NCI-H748 (cell line): ENCODE data around the gene RANBP3L.
"Not testable (repeated sequence)": the region's sequence is repeated elsewhere in the genome, so short reads cannot be mapped to it uniquely, and the experiment has no call there.

Source experiments
- DNase-seq: peaks from one replicate; lab custom pipeline; 2025; ENCODE audit not compliant: unreplicated experiment; lab: John Stamatoyannopoulos, UW

RANBP3L gene

GRCh38 chr5:36297653-36298052, 4.0 kb downstream of the RANBP3L start:
- no peak for DNase-seq

- no peak for DNase-seq
These were observed 15.7 kb downstream of the RANBP3L start for GRCh38 chr5:36285837-36286615.

- DNase-seq, result not testable (repeated sequence)
These were observed 17.9 kb downstream of the RANBP3L start for GRCh38 chr5:36283775-36284174.

DNA sequence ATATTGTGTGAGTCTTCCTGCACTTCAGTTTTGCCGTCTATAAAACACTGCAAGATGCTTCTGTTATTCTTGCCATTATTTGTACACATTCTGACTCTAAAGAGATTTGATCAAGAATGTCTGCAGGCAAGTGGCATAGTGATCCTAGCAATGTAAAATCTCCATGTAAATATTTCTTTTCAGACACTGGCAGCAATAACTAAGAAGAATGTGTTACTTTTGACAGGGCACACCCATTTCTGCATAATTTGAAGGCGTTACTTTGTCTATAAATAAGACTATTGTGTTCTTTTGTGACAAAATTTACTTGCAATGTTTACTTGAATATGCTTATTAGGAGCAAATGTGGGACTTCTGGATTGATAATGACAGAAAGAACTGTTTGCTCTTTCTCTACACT, 20.1 kb downstream of the RANBP3L start:
- no peak for DNase-seq

- no peak for DNase-seq
These were observed 22.5 kb downstream of the RANBP3L start for GRCh38 chr5:36279054-36279698.

DNA sequence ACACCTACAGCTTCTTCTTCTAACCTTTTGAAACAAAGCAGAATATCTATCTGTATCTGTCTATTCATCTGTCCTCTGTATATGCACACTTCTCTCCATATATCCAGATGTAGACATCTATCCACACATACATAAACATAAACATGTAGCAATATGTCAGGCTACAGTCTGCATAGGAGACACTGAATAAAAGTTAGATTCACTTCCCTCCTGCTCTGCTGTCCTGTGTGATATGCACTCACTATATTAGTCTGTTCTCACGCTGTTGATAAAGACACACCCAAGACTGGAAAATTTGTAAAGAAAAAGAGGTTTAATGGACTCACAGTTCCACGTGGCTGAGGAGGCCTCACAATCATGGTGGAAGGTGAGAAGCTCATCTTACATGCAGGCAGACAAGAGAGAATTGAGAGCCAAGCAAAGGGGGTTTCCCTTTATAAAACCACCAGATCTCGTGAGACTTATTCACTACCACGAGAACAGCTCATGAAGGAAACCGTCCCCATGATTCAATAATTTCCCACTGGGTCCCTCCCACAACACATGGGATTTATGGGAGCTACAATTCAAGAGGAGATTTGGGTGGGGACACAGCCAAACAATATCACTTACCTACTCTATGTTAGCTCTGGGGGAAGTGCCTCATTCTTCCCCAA, 24.1 kb downstream of the RANBP3L start:
- DNase-seq, result no peak

DNA sequence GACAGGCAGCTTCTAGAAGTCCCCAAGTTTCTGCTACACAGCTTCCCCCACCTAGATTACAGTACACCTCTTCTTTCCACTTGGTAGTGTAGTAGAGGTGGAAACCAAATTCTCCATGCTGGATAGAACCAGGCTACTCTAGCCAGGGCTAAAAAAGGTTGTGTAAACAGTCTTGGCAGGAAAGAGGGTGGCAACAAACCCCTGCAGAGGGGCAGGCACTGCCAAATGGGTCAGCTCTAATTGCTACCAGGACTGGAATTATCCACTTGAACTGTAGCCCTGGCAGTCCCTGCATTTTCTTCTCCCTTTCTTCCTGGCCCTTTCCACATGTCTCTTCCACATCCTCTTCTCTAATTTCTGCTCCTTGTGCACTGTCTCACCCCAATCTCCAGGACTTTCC, 24.8 kb downstream of the RANBP3L start:
- DNase-seq, result no peak

GRCh38 chr5:36273809-36274526, 27.7 kb downstream of the RANBP3L start:
- no peak for DNase-seq

GRCh38 chr5:36272136-36272690, 29.5 kb downstream of the RANBP3L start:
- DNase-seq, result no peak

- DNase-seq, result no peak
These were observed 30.7 kb downstream of the RANBP3L start for GRCh38 chr5:36270876-36271575.

- DNase-seq, result no peak
These were observed 31.5 kb downstream of the RANBP3L start for GRCh38 chr5:36270175-36270574.

GRCh38 chr5:36269478-36269877, 32.2 kb downstream of the RANBP3L start:
- DNase-seq, result no peak

GRCh38 chr5:36267905-36268304, 33.8 kb downstream of the RANBP3L start:
- no peak for DNase-seq

DNA sequence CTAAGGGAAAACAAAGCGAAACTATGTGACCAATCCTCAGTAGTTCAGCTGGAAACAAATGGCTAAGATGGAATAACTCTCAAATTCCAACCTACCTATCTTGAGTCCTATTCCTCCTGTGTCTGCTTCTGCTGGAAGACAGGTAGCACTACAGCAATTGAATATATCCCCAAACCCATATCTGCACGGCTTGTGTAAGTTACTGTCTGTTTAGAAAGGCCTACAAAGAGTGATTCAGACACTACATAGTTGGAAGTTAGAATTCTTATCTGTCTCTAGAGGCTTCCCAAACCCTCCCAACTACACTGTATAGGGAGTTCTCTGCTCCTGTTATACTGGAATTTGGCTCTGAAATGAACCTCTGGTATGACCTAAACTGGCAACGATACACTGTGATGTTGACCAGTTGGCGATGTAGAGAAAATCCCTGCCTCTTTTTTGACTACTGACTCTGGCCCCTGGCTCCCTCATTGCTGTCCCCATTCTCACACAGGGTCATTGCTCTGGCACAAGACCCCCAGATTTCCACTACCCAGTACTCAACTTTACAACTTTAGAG, 37.4 kb downstream of the RANBP3L start:
- no peak for DNase-seq

- no peak for DNase-seq
These were observed 40.5 kb downstream of the RANBP3L start for GRCh38 chr5:36261186-36261585.

- DNase-seq, result no peak
These were observed 48.1 kb downstream of the RANBP3L start for GRCh38 chr5:36253575-36253974.

DNA sequence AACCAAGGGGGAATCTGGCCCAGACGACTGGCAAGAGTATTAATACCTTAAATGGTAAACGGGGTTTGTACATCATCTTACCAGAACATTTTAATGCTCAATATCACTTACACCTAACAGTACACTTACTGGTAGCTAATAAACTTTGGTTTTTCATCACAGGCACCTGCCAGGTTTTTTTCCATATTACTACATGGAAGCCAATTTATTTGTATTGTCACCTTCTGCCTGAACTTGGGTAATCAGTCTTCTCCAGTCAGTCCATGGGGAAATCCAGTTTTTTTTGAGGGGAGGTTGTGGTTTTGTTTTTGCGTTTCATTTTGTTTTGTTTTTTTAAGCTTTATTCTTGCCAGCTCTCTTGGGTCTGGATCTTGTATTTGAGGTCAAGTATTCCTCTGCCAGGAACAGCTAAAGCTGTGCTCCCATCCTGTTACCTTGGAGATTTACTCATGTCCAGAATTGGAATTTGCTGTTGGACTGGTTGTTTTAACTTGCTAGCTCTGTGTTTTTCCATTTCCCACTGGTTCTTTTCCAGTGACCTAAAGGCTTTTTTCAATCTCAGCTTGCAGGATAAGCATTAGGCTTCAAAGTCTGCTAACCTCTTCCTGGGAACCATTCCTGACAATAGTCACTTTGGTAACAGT, 48.9 kb downstream of the RANBP3L start:
- no peak for DNase-seq

GRCh38 chr5:36251218-36251617, 50.5 kb downstream of the RANBP3L start:
- peak; percentile 39 for DNase-seq

- DNase-seq, result no peak
These were observed 51.3 kb downstream of the RANBP3L start for GRCh38 chr5:36250427-36250826.
